HEK293 (cell line): ENCODE results near the gene SMIM7.

Experiments used
- IKZF3 ChIP-seq: fragments of 450-650 bp; IDR thresholded peaks from 2 replicates; pipeline ENCODE4 v1.5.0; 2018; ENCODE audit warnings: missing biosample characterization, mild to moderate bottlenecking, missing genetic modification characterization, moderate library complexity
- OVOL3 ChIP-seq: fragments of 450-650 bp; formaldehyde crosslinking; IDR thresholded peaks from 2 replicates; pipeline ENCODE4 v1.5.1; 2016; ENCODE audit warnings: missing biosample characterization, missing genetic modification characterization
- PRDM10 ChIP-seq: fragments of 450-650 bp; formaldehyde crosslinking; IDR thresholded peaks from 2 replicates; pipeline ENCODE4 v1.5.1; 2016; ENCODE audit warnings: missing biosample characterization, missing genetic modification characterization
- REST ChIP-seq: fragments of 450-650 bp; formaldehyde crosslinking; IDR thresholded peaks from 2 replicates; pipeline ENCODE4 v1.5.1; 2016; ENCODE audit warnings: missing biosample characterization, missing genetic modification characterization
- SALL2 ChIP-seq: fragments of 450-650 bp; formaldehyde crosslinking; IDR thresholded peaks from 2 replicates; pipeline ENCODE4 v1.5.0; 2017; ENCODE audit warnings: missing biosample characterization, mild to moderate bottlenecking, missing genetic modification characterization, borderline replicate concordance
- ZBTB17 ChIP-seq: fragments of 450-650 bp; formaldehyde crosslinking; IDR thresholded peaks from 2 replicates; pipeline ENCODE4 v1.5.1; 2016; ENCODE audit warnings: missing biosample characterization, missing genetic modification characterization
- ZBTB26 ChIP-seq: fragments of 450-650 bp; formaldehyde crosslinking; optimal IDR thresholded peaks from 2 replicates; pipeline ENCODE3; 2016; ENCODE audit warnings: missing biosample characterization, mild to moderate bottlenecking, missing genetic modification characterization
- ZBTB49 ChIP-seq: fragments of 450-650 bp; formaldehyde crosslinking; IDR thresholded peaks from 2 replicates; pipeline ENCODE4 v1.5.1; 2016; ENCODE audit warnings: missing biosample characterization, missing genetic modification characterization, low read depth
- ZBTB8A ChIP-seq: fragments of 450-650 bp; formaldehyde crosslinking; IDR thresholded peaks from 2 replicates; pipeline ENCODE4 v1.5.1; 2016; ENCODE audit warnings: missing biosample characterization, missing genetic modification characterization
- ZEB2 ChIP-seq: fragments of 450-650 bp; formaldehyde crosslinking; IDR thresholded peaks from 2 replicates; pipeline ENCODE4 v1.5.1; 2016; ENCODE audit warnings: missing biosample characterization, missing genetic modification characterization
- ZFP69B ChIP-seq: fragments of 450-650 bp; formaldehyde crosslinking; IDR thresholded peaks from 2 replicates; pipeline ENCODE4 v1.5.1; 2016; ENCODE audit warnings: missing biosample characterization, missing genetic modification characterization
- ZNF2 ChIP-seq: fragments of 450-650 bp; formaldehyde crosslinking; IDR thresholded peaks from 2 replicates; pipeline ENCODE4 v1.5.1; 2016; ENCODE audit warnings: missing biosample characterization, missing genetic modification characterization
- ZNF280D ChIP-seq: fragments of 450-650 bp; formaldehyde crosslinking; IDR thresholded peaks from 2 replicates; pipeline ENCODE4 v1.5.1; 2016; ENCODE audit warnings: missing biosample characterization, missing genetic modification characterization
- ZNF398 ChIP-seq: fragments of 450-650 bp; formaldehyde crosslinking; IDR thresholded peaks from 2 replicates; pipeline ENCODE4 v1.5.1; 2017; ENCODE audit warnings: missing biosample characterization, missing genetic modification characterization
- ZNF510 ChIP-seq: fragments of 450-650 bp; formaldehyde crosslinking; IDR thresholded peaks from 2 replicates; pipeline ENCODE4 v1.5.1; 2018; ENCODE audit warnings: mild to moderate bottlenecking, missing genetic modification characterization, missing biosample characterization; ENCODE audit not compliant: insufficient replicate concordance
- ZNF580 ChIP-seq: fragments of 450-650 bp; formaldehyde crosslinking; IDR thresholded peaks from 2 replicates; pipeline ENCODE4 v1.5.1; 2016; ENCODE audit warnings: missing biosample characterization, missing genetic modification characterization
- ZNF585B ChIP-seq: fragments of 450-650 bp; formaldehyde crosslinking; IDR thresholded peaks from 2 replicates; pipeline ENCODE4 v1.5.1; 2016; ENCODE audit warnings: missing biosample characterization, missing genetic modification characterization
- ZNF610 ChIP-seq: fragments of 450-650 bp; formaldehyde crosslinking; IDR thresholded peaks from 2 replicates; pipeline ENCODE4 v1.5.1; 2016; ENCODE audit warnings: missing biosample characterization, missing genetic modification characterization, borderline replicate concordance
- ZNF660 ChIP-seq: fragments of 450-650 bp; IDR thresholded peaks from 2 replicates; pipeline ENCODE4 v1.5.1; 2018; ENCODE audit warnings: missing biosample characterization, mild to moderate bottlenecking, missing genetic modification characterization
- ZNF670 ChIP-seq: fragments of 450-650 bp; formaldehyde crosslinking; IDR thresholded peaks from 2 replicates; pipeline ENCODE4 v1.5.1; 2016; ENCODE audit warnings: missing biosample characterization, missing genetic modification characterization, low read depth
- ZNF707 ChIP-seq: fragments of 450-650 bp; formaldehyde crosslinking; IDR thresholded peaks from 2 replicates; pipeline ENCODE4 v1.5.1; 2016; ENCODE audit warnings: missing biosample characterization, missing genetic modification characterization

SMIM7 gene

GRCh38 chr19:16628183-16628983 is 31.6 kb downstream of the SMIM7 start, which contains the start of gene MED26 (continued):
- TF ChIP-seq ZNF2 (tag by site-specific recombination) (peak; percentile 90), REST (tag by site-specific recombination) (0 out of 2 replicates have a peak, but pooled peaks have one; percentile 37), ZNF610 (tag by site-specific recombination) (peak; percentile 89; the same call in 1 of the 2 replicates), SALL2 (tag by site-specific recombination) (no peak), ZNF660 (tag by site-specific recombination) (0 out of 2 replicates have a peak, but pooled peaks have one; percentile 7), OVOL3 (peak; percentile 50; the same call in 1 of the 2 replicates), ZNF398 (no peak), ZBTB17 (tag by site-specific recombination) (peak; percentile 88), ZFP69B (tag by site-specific recombination) (peak; percentile 56), ZBTB49 (no peak), ZBTB8A (tag by site-specific recombination) (peak; percentile 70), PRDM10 (tag by site-specific recombination) (peak; percentile 99), ZNF280D (peak; percentile 30; the same call in 1 of the 2 replicates), ZNF670 (no peak), ZBTB26 (peak; percentile 97), ZNF585B (no peak), IKZF3 (tag by site-specific recombination) (peak; percentile 98), ZNF580 (tag by site-specific recombination) (peak; percentile 74), ZEB2 (peak; percentile 89), ZNF510 (no peak), ZNF707 (tag by site-specific recombination) (no peak)
